PC-9 (cell line): ENCODE measurements around the gene HS3ST4.

Source experiments
- CTCF ChIP-seq: fragments of 200-600 bp; sonication (generic); conservative IDR thresholded peaks from 2 replicates; pipeline ENCODE4 v1.6.1; 2017; ENCODE audit warnings: mixed run types, antibody characterized with exemption, mild to moderate bottlenecking, moderate library complexity
- EZH2 ChIP-seq: fragments of 200-600 bp; sonication (generic); IDR thresholded peaks from 2 replicates; pipeline ENCODE4 v1.8.0; 2017; ENCODE audit warnings: antibody characterized with exemption, low read depth

GRCh38 chr16:25957707-25958106 lies 265.9 kb downstream of the HS3ST4 start:
- TF ChIP-seq CTCF (no peak), EZH2 (no peak)
